H1 (cell line): Measurements from ENCODE around the gene DSP. TPM values are rescaled to one million over a fixed set of nuclear protein-coding genes. Genes with fewer than 3 reads are reported as not detected.

ENCODE experiments used
- CREB1 ChIP-seq: IDR thresholded peaks from 2 replicates; pipeline ENCODE4 v1.6.1; 2012; ENCODE audit warnings: inconsistent platforms
- JUN ChIP-seq: IDR thresholded peaks from 2 replicates; pipeline ENCODE4 v1.6.1; 2011; ENCODE audit warnings: low read depth, mild to moderate bottlenecking, improper control_type of control experiment, low read length
- RFX5 ChIP-seq: IDR thresholded peaks from 2 replicates; pipeline ENCODE4 v1.6.1; 2011; ENCODE audit warnings: low read depth, low read length, improper control_type of control experiment, borderline replicate concordance
- SIX5 ChIP-seq: IDR thresholded peaks from 2 replicates; pipeline ENCODE4 v1.6.1; 2011; ENCODE audit warnings: mild to moderate bottlenecking, low read depth, low read length
- polyA plus RNA-seq, 7 experiments: library from polyadenylated mRNA; depleted of rRNA in 3 of 7; stranded (reverse) in 5 of 7; unstranded in 2 of 7; fragments of >200 nt in 5 of 7; fragments of 200-250 nt in 2 of 7; gene quantifications; 1 replicate in 5 of 7; 2 replicates in 1 of 7; 4 replicates in 1 of 7; pipeline versions ENCODE4 v1.2.1 to v1.2.3, GENCODE V29; 2011 to 2013; ENCODE audit warnings: missing spikeins in 2 of 7, mixed read lengths in 2 of 7
- total RNA-seq: library from RNA; stranded (reverse); fragmentation: NEBNext Ultra II Directional; extraction: Animal tissue kit (Norgen Biotek cat#: 25700); gene quantifications from 2 replicates; pipeline ENCODE4 v1.2.1, GENCODE V29; 2021

The DSP gene
- total and polyA plus RNA-seq, 2 of the 8 experiments (the other 6 are each of a cell fraction or from before 2014, with no cell fraction given): 14.3 to 48.5 TPM

GRCh38 chr6:7559651-7560385 is 18.3 kb downstream of the DSP start (continued):
- TF ChIP-seq RFX5 (no peak), JUN (no peak), CREB1 (no peak), SIX5 (no peak)
